Measurements from ENCODE around the gene AKR7A3.
"Not testable (repeated sequence)": the region's sequence is repeated elsewhere in the genome, so short reads cannot be mapped to it uniquely, and the experiment has no call there.

Gene AKR7A3

GRCh38 chr1:19270343-19270730 is 18.2 kb downstream of the AKR7A3 start:
- not testable (repeated sequence) for H4K8ac ChIP-seq (ENCODE audit: low read depth, low read length); H2AK5ac ChIP-seq (ENCODE audit: low read length); H2AFZ ChIP-seq (ENCODE audit: insufficient read depth, low read length, poor library complexity); H3K4me1 ChIP-seq (ENCODE audit: control insufficient read depth in 1 of 2, insufficient read depth in 2 of 2, low read length in 2 of 2); H2BK120ac ChIP-seq (ENCODE audit: insufficient read depth, low read length, poor library complexity); H3K18ac ChIP-seq (ENCODE audit: low read length); H3K9me3 ChIP-seq (ENCODE audit: insufficient read depth, low read depth, low read length); H3K4ac ChIP-seq (ENCODE audit: low read depth, low read length); H4K12ac ChIP-seq (ENCODE audit: low read depth, low read length); H3K27ac ChIP-seq (ENCODE audit: low read depth, low read length); H4K91ac ChIP-seq (ENCODE audit: low read depth, low read length); H3K79me1 ChIP-seq (ENCODE audit: low read length); H3K9ac ChIP-seq (ENCODE audit: low read length); DNase-seq; H2BK5ac ChIP-seq (ENCODE audit: low read depth, low read length, poor library complexity); H3K27me3 ChIP-seq (ENCODE audit: insufficient read depth, low read length); H3K23ac ChIP-seq (ENCODE audit: low read length); H3K4me3 ChIP-seq (ENCODE audit: low read depth, low read length); H3K4me2 ChIP-seq (ENCODE audit: low read length); H3K36me3 ChIP-seq (ENCODE audit: control insufficient read depth in 1 of 2, insufficient read depth in 2 of 2, low read length in 2 of 2); H3K14ac ChIP-seq (ENCODE audit: low read length); H2BK12ac ChIP-seq (ENCODE audit: low read length); H3K79me2 ChIP-seq (ENCODE audit: control insufficient read depth, insufficient read depth, low read length, poor library complexity)
- no CpG with 5 or more reads among the region's 6 CpGs for WGBS (ENCODE audit: extremely low coverage, insufficient coverage, insufficient read length)

- not testable (repeated sequence) for H3K14ac ChIP-seq (ENCODE audit: low read length); H3K4me1 ChIP-seq (ENCODE audit: control insufficient read depth in 1 of 2, insufficient read depth in 2 of 2, low read length in 2 of 2); H4K91ac ChIP-seq (ENCODE audit: low read depth, low read length); H2BK120ac ChIP-seq (ENCODE audit: insufficient read depth, low read length, poor library complexity); H4K12ac ChIP-seq (ENCODE audit: low read depth, low read length); H3K4ac ChIP-seq (ENCODE audit: low read depth, low read length); H3K18ac ChIP-seq (ENCODE audit: low read length); H3K27ac ChIP-seq (ENCODE audit: low read depth, low read length); H2BK12ac ChIP-seq (ENCODE audit: low read length); H3K36me3 ChIP-seq (ENCODE audit: control insufficient read depth in 1 of 2, insufficient read depth in 2 of 2, low read length in 2 of 2); H3K79me1 ChIP-seq (ENCODE audit: low read length); H3K23ac ChIP-seq (ENCODE audit: low read length); H3K4me2 ChIP-seq (ENCODE audit: low read length); H3K9me3 ChIP-seq (ENCODE audit: insufficient read depth, low read depth, low read length); H3K9ac ChIP-seq (ENCODE audit: low read length); H3K4me3 ChIP-seq (ENCODE audit: low read depth, low read length); H4K8ac ChIP-seq (ENCODE audit: low read depth, low read length); H3K79me2 ChIP-seq (ENCODE audit: control insufficient read depth, insufficient read depth, low read length, poor library complexity); H3K27me3 ChIP-seq (ENCODE audit: insufficient read depth, low read length); H2AK5ac ChIP-seq (ENCODE audit: low read length); H2AFZ ChIP-seq (ENCODE audit: insufficient read depth, low read length, poor library complexity); H2BK5ac ChIP-seq (ENCODE audit: low read depth, low read length, poor library complexity)
- no CpG with 5 or more reads among the region's 9 CpGs for WGBS (ENCODE audit: extremely low coverage, insufficient coverage, insufficient read length)
- peak; percentile 29 to 32 for DNase-seq
These were observed 18.9 kb downstream of the AKR7A3 start for GRCh38 chr1:19269427-19270342.

GRCh38 chr1:19268445-19268844 is 20.1 kb downstream of the AKR7A3 start:
- Histone ChIP-seq H4K8ac (ENCODE audit: low read depth, low read length) (no peak overlapping the region), H3K27me3 (ENCODE audit: insufficient read depth, low read length) (no peaks in the 10 kb centered on the region), H2AK5ac (ENCODE audit: low read length) (no peak overlapping the region), H3K9ac (ENCODE audit: low read length) (no peak overlapping the region), H3K14ac (ENCODE audit: low read length) (no peak overlapping the region), H4K91ac (ENCODE audit: low read depth, low read length) (no peak overlapping the region), H2BK12ac (ENCODE audit: low read length) (no peak overlapping the region), H3K4me2 (ENCODE audit: low read length) (no peak overlapping the region), H3K18ac (ENCODE audit: low read length) (no peak overlapping the region), H3K23ac (ENCODE audit: low read length) (no peak overlapping the region), H3K4me3 (ENCODE audit: low read depth, low read length) (no peak overlapping the region), H3K4ac (ENCODE audit: low read depth, low read length) (no peak overlapping the region), H3K79me1 (ENCODE audit: low read length) (no peaks in the 10 kb centered on the region), H2BK5ac (ENCODE audit: low read depth, low read length, poor library complexity) (no peak overlapping the region), H3K79me2 (ENCODE audit: control insufficient read depth, insufficient read depth, low read length, poor library complexity) (no peaks in the 10 kb centered on the region), H3K36me3 (ENCODE audit: control insufficient read depth in 1 of 2, insufficient read depth in 2 of 2, low read length in 2 of 2) (no peaks in the 10 kb centered on the region), H4K12ac (ENCODE audit: low read depth, low read length) (no peak overlapping the region), H3K27ac (ENCODE audit: low read depth, low read length) (no peak overlapping the region), H3K4me1 (ENCODE audit: control insufficient read depth in 1 of 2, insufficient read depth in 2 of 2, low read length in 2 of 2) (no peaks in the 10 kb centered on the region), H2BK120ac (ENCODE audit: insufficient read depth, low read length, poor library complexity) (no peak overlapping the region), H3K9me3 (ENCODE audit: insufficient read depth, low read depth, low read length) (no peaks in the 10 kb centered on the region), H2AFZ (ENCODE audit: insufficient read depth, low read length, poor library complexity) (no peak overlapping the region)
- no peak for DNase-seq
- no CpG with 5 or more reads among the region's 11 CpGs for WGBS (ENCODE audit: extremely low coverage, insufficient coverage, insufficient read length)

- H3K4me3 ChIP-seq (ENCODE audit: low read depth, low read length): no peak overlapping the region
- H3K79me1 ChIP-seq (ENCODE audit: low read length): no peaks in the 10 kb centered on the region
- H2BK5ac ChIP-seq (ENCODE audit: low read depth, low read length, poor library complexity): no peak overlapping the region
- no peak overlapping the region for H4K12ac ChIP-seq (ENCODE audit: low read depth, low read length)
- H3K9ac ChIP-seq (ENCODE audit: low read length): no peak overlapping the region
- peaks cover 29% of the 10 kb centered on the region in 2 experiments for H3K36me3 ChIP-seq (ENCODE audit: control insufficient read depth in 1 of 2, insufficient read depth in 2 of 2, low read length in 2 of 2)
- no peak overlapping the region for H2BK12ac ChIP-seq (ENCODE audit: low read length)
- H3K9me3 ChIP-seq (ENCODE audit: insufficient read depth, low read depth, low read length): no peaks in the 10 kb centered on the region
- no peak overlapping the region for H3K27ac ChIP-seq (ENCODE audit: low read depth, low read length)
- no CpG with 5 or more reads among the region's 5 CpGs for WGBS (ENCODE audit: extremely low coverage, insufficient coverage, insufficient read length)
- H3K4me2 ChIP-seq (ENCODE audit: low read length): no peak overlapping the region
- no peak overlapping the region for H4K91ac ChIP-seq (ENCODE audit: low read depth, low read length)
- no peak overlapping the region for H3K14ac ChIP-seq (ENCODE audit: low read length)
- no peak overlapping the region for H3K4ac ChIP-seq (ENCODE audit: low read depth, low read length)
- H3K4me1 ChIP-seq (ENCODE audit: control insufficient read depth in 1 of 2, insufficient read depth in 2 of 2, low read length in 2 of 2): no peaks in the 10 kb centered on the region
- no peak overlapping the region for H2BK120ac ChIP-seq (ENCODE audit: insufficient read depth, low read length, poor library complexity)
- no peaks in the 10 kb centered on the region for H3K79me2 ChIP-seq (ENCODE audit: control insufficient read depth, insufficient read depth, low read length, poor library complexity)
- no peak overlapping the region for H3K18ac ChIP-seq (ENCODE audit: low read length)
- no peak overlapping the region for H4K8ac ChIP-seq (ENCODE audit: low read depth, low read length)
- DNase-seq: no peak
- no peak overlapping the region for H3K23ac ChIP-seq (ENCODE audit: low read length)
- no peaks in the 10 kb centered on the region for H3K27me3 ChIP-seq (ENCODE audit: insufficient read depth, low read length)
- H2AFZ ChIP-seq (ENCODE audit: insufficient read depth, low read length, poor library complexity): no peak overlapping the region
- no peak overlapping the region for H2AK5ac ChIP-seq (ENCODE audit: low read length)
These were observed 25.8 kb downstream of the AKR7A3 start for GRCh38 chr1:19262744-19263143.
